ENCODE measurements around the gene IL1RAPL2.

DNA sequence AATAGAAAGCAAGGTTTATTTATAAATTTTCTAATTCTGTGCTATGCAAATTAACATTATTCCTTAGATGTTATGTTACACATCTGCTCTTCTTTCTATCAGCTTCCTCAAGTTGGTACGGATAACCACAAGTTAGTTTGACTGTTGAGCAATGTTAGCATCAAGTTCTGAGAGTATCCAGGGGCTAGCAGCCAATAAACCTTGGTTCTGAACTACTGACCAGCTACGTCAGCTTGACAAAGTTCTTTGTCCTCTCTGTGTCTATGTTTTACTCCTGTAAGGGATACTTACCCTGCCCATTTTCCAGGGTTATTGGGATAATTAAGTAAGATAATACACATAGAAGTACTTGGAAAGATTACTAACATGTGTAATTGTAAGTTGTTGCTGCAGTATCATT is 662.6 kb downstream of the IL1RAPL2 start:
- TF ChIP-seq, protein P1, sequence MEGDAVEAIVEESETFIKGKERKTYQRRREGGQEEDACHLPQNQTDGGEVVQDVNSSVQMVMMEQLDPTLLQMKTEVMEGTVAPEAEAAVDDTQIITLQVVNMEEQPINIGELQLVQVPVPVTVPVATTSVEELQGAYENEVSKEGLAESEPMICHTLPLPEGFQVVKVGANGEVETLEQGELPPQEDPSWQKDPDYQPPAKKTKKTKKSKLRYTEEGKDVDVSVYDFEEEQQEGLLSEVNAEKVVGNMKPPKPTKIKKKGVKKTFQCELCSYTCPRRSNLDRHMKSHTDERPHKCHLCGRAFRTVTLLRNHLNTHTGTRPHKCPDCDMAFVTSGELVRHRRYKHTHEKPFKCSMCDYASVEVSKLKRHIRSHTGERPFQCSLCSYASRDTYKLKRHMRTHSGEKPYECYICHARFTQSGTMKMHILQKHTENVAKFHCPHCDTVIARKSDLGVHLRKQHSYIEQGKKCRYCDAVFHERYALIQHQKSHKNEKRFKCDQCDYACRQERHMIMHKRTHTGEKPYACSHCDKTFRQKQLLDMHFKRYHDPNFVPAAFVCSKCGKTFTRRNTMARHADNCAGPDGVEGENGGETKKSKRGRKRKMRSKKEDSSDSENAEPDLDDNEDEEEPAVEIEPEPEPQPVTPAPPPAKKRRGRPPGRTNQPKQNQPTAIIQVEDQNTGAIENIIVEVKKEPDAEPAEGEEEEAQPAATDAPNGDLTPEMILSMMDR (IDR thresholded peaks at IDR 0.05), result no peak
- no peak for TF ChIP-seq POLR2A (IDR thresholded peaks at IDR 0.05; ENCODE audit: low read depth)
- no peak for TF ChIP-seq EP300 (IDR thresholded peaks at IDR 0.05)
- no peak for TF ChIP-seq POLR2AphosphoS5 (IDR thresholded peaks at IDR 0.05)

All from esophagus muscularis mucosa (tissue), 4 donors.